GM12878 (cell line): ENCODE measurements around the gene PLXNA4. TPM values are rescaled to one million over a fixed set of nuclear protein-coding genes. Genes with fewer than 3 reads are reported as not detected.

Experiments used
- ATAC-seq: fragments of 200-7000 bp; cut with Tn5 transposase; 3 replicates; pipeline ENCODE4 v1.9.1; 2020; ENCODE audit warnings: mild to moderate bottlenecking, moderate library complexity
- BruUV-seq: library from RNA; stranded (reverse); fragments of 400-500 nt; replicated peaks from 2 replicates; lab custom pipeline; 2021; lab: Mats Ljungman, UMichigan
- CTCF ChIA-PET: fragments of 300-600 bp; sonication (Branson Sonifier 250); formaldehyde crosslinking; extraction: SDS; loops from one replicate; lab custom pipeline; 2021; ENCODE audit warnings: inconsistent platforms; lab: Yijun Ruan, JAX
- POLR2A ChIA-PET: fragments of 350-600 bp; formaldehyde crosslinking; extraction: SDS; loops from one replicate; lab custom pipeline; 2021; ENCODE audit warnings: inconsistent platforms; lab: Charles Lee
- RAD21 ChIA-PET: fragments of 300-600 bp; sonication (Branson Sonifier 250); formaldehyde crosslinking; loops from one replicate; lab custom pipeline; 2023; ENCODE audit warnings: antibody characterized with exemption; ENCODE audit not compliant: unreplicated experiment; lab: Charles Lee
- SMC1A ChIA-PET: fragments of 300-600 bp; sonication (Branson Sonifier 250); formaldehyde crosslinking; loops from one replicate; lab custom pipeline; 2023; ENCODE audit not compliant: unreplicated experiment, uncharacterized antibody; lab: Charles Lee
- DNase-seq: peaks from one replicate; pipeline ENCODE4 v3.0.0-alpha.2; 2011; ENCODE audit warnings: low read depth, low spot score
- FAIRE-seq: peaks from 3 replicates; lab custom pipeline; 2011; peaks lifted over from hg19 to GRCh38; lab: Jason Lieb, UNC
- H2AFZ ChIP-seq: 2 replicates; pipeline ENCODE4 v1.6.0; 2011; ENCODE audit warnings: low read depth, low read length, control low read depth; ENCODE audit not compliant: control insufficient read depth
- H3K27ac ChIP-seq: 2 replicates; pipeline ENCODE4 v1.5.1; 2011; ENCODE audit warnings: control low read depth; ENCODE audit not compliant: control insufficient read depth, insufficient read depth
- H3K27me3 ChIP-seq, 2 experiments: replicated peaks in 1 of 2; 2 replicates each; pipeline versions ENCODE4 v1.6.0 to v1.6.1; 2011; ENCODE audit warnings: low read length in 1 of 2; ENCODE audit not compliant: control insufficient read depth in 2 of 2, insufficient read depth in 2 of 2
- H3K36me3 ChIP-seq, 2 experiments: 2 replicates each; pipeline ENCODE4 v1.5.1; 2011; ENCODE audit warnings: low read length in 1 of 2; ENCODE audit not compliant: control insufficient read depth in 2 of 2, insufficient read depth in 2 of 2
- H3K4me1 ChIP-seq: 2 replicates; pipeline ENCODE4 v1.6.1; 2011; ENCODE audit warnings: mild to moderate bottlenecking, low read length, moderate library complexity, mixed read lengths; ENCODE audit not compliant: control insufficient read depth, insufficient read depth
- H3K4me2 ChIP-seq: 2 replicates; pipeline ENCODE4 v1.6.0; 2011; ENCODE audit warnings: control low read depth; ENCODE audit not compliant: control insufficient read depth, insufficient read depth
- H3K4me3 ChIP-seq: fragments of 200-600 bp; sonication (generic); 2 replicates; pipeline ENCODE4 v1.5.1; 2016
- H3K79me2 ChIP-seq: 2 replicates; pipeline ENCODE4 v1.6.0; 2011; ENCODE audit warnings: low read length; ENCODE audit not compliant: control insufficient read depth, insufficient read depth
- H3K9ac ChIP-seq: 2 replicates; pipeline ENCODE4 v1.8.0; 2011; ENCODE audit warnings: low read length, control low read depth, mixed read lengths; ENCODE audit not compliant: control insufficient read depth, insufficient read depth
- H3K9me3 ChIP-seq: replicated peaks from 3 replicates; pipeline ENCODE4 v1.5.1; 2011; ENCODE audit warnings: mild to moderate bottlenecking, low read length; ENCODE audit not compliant: control insufficient read depth, insufficient read depth
- H4K20me1 ChIP-seq: 2 replicates; pipeline ENCODE4 v1.6.0; 2011; ENCODE audit not compliant: control insufficient read depth, insufficient read depth
- CBFB ChIP-seq: IDR thresholded peaks from 2 replicates; pipeline ENCODE4 v1.6.1; 2016; ENCODE audit warnings: antibody characterized with exemption, low read depth
- EZH2 ChIP-seq: IDR thresholded peaks from 2 replicates; pipeline ENCODE4 v1.6.1; 2012; ENCODE audit warnings: low read depth, mild to moderate bottlenecking, control low read depth, inconsistent platforms, low read length, borderline replicate concordance; ENCODE audit not compliant: control insufficient read depth
- HDAC6 ChIP-seq: fragments of 200-600 bp; sonication (generic); IDR thresholded peaks from one replicate; pipeline ENCODE4 v1.8.0; 2017; ENCODE audit warnings: antibody characterized with exemption; ENCODE audit not compliant: unreplicated experiment
- RCOR1 ChIP-seq: conservative IDR thresholded peaks from 2 replicates; pipeline ENCODE4 v1.6.1; 2012; ENCODE audit warnings: low read depth, low read length, improper control_type of control experiment
- TAF1 ChIP-seq: IDR thresholded peaks from 2 replicates; pipeline ENCODE4 v1.6.1; 2011; ENCODE audit warnings: mild to moderate bottlenecking, low read depth, low read length, borderline replicate concordance
- TCF7 ChIP-seq: IDR thresholded peaks from 2 replicates; pipeline ENCODE4 v1.6.1; 2014; ENCODE audit warnings: antibody characterized with exemption, borderline replicate concordance
- ZSCAN29 ChIP-seq: fragments of 450-650 bp; IDR thresholded peaks from 2 replicates; pipeline ENCODE4 v1.6.1; 2017; ENCODE audit warnings: mild to moderate bottlenecking, moderate library complexity
- WGBS: methylation state at CpG from one replicate; pipeline ENCODE4 v1.1.6; 2016; ENCODE audit warnings: low lambda C conversion rate; ENCODE audit not compliant: insufficient replicate concordance, insufficient coverage; ENCODE audit errors: missing lambda C conversion rate; 5-methylcytosine and 5-hydroxymethylcytosine counted together
- in situ Hi-C: fragments of 300-500 bp; cut with MboI; formaldehyde crosslinking; loops from 9 replicates; pipeline ENCODE4 v1.14.3; 2018; ENCODE audit warnings: mixed read lengths
- intact Hi-C: fragments of 100-400 bp; cut with micrococcal nuclease; formaldehyde crosslinking; loops from one replicate; pipeline ENCODE4 v1.14.2; 2022; ENCODE audit not compliant: unreplicated experiment
- polyA plus RNA-seq, 11 experiments: library from polyadenylated mRNA; depleted of rRNA in 4 of 11; unstranded in 6 of 11; stranded (reverse) in 5 of 11; fragments of >200 nt; fragmentation: Nextera tagmentation in 4 of 11; fragmentation: Illumina TruSeq in 1 of 11; extraction: Ambion mirVana in 4 of 11; extraction: Trizol in 1 of 11; gene quantifications; 1 replicate in 1 of 11; 2 replicates in 10 of 11; pipeline versions ENCODE4 v1.2.1 to v1.2.3, GENCODE V29; 2011 to 2016; ENCODE audit warnings: inconsistent platforms in 2 of 11, missing spikeins in 2 of 11, low read depth in 1 of 11
- total RNA-seq, 4 experiments: library from RNA; depleted of rRNA in 3 of 4; stranded (reverse); fragments of >200 nt in 3 of 4; fragmentation: Illumina TruSeq in 1 of 4; extraction: Trizol in 1 of 4; gene quantifications; 2 replicates each; pipeline versions ENCODE4 v1.2.1 to v1.2.3, GENCODE V29; 2013 to 2021
- TF ChIP-seq, protein P1 (sequence below): fragments of 450-650 bp; formaldehyde crosslinking; IDR thresholded peaks from 2 replicates; pipeline ENCODE4 v1.5.0; 2022; ENCODE audit warnings: mild to moderate bottlenecking, missing genetic modification characterization
- TF ChIP-seq, protein P2 (sequence below): IDR thresholded peaks from 2 replicates; pipeline ENCODE4 v1.6.1; 2012; ENCODE audit warnings: low read depth, low read length, improper control_type of control experiment
- TF ChIP-seq, protein P3 (sequence below): fragments of 450-650 bp; IDR thresholded peaks from 2 replicates; pipeline ENCODE4 v1.6.1; 2017; ENCODE audit warnings: antibody characterized with exemption, mild to moderate bottlenecking, moderate library complexity

The PLXNA4 gene
- total and polyA plus RNA-seq, 10 of the 15 experiments (the other 5 are each of a cell fraction or from before 2014, with no cell fraction given) = 0.03 TPM; not detected in 9

DNA sequence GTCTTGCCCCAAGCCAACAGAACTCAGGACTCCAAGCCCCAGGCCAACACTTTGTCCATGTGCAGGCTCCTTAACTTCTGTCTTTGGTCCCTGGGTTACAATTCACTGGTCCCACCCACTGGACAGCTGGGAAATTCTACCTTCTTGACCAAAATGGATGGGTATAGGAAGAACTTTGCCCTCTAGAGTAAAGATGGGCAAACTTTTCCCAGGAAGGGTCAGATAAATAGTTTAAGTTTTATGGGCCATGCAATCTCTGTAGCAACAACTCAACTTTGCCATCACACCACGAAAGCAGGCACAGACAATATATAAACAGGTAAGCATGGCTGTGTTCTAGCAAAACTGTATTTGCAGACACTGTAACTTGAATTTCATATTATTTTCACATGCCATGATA, 147.1 kb downstream of the PLXNA4 start:
- Histone ChIP-seq H3K27me3 (peaks cover 0 to 3% of the 10 kb centered on the region in 2 experiments; a peak in 1 of 4 replicates), H3K9me3 (no peaks in the 10 kb centered on the region), H3K9ac (no peak overlapping the region), H3K36me3 (no peaks in the 10 kb centered on the region), H4K20me1 (no peaks in the 10 kb centered on the region), H3K79me2 (no peaks in the 10 kb centered on the region), H2AFZ (no peak overlapping the region), H3K4me2 (no peak overlapping the region), H3K4me1 (no peaks in the 10 kb centered on the region), H3K4me3 (no peak overlapping the region), H3K27ac (no peak overlapping the region)
- DNase-seq (no peak), ATAC-seq (no peak), FAIRE-seq (no peak)
- TF ChIP-seq, protein P1, sequence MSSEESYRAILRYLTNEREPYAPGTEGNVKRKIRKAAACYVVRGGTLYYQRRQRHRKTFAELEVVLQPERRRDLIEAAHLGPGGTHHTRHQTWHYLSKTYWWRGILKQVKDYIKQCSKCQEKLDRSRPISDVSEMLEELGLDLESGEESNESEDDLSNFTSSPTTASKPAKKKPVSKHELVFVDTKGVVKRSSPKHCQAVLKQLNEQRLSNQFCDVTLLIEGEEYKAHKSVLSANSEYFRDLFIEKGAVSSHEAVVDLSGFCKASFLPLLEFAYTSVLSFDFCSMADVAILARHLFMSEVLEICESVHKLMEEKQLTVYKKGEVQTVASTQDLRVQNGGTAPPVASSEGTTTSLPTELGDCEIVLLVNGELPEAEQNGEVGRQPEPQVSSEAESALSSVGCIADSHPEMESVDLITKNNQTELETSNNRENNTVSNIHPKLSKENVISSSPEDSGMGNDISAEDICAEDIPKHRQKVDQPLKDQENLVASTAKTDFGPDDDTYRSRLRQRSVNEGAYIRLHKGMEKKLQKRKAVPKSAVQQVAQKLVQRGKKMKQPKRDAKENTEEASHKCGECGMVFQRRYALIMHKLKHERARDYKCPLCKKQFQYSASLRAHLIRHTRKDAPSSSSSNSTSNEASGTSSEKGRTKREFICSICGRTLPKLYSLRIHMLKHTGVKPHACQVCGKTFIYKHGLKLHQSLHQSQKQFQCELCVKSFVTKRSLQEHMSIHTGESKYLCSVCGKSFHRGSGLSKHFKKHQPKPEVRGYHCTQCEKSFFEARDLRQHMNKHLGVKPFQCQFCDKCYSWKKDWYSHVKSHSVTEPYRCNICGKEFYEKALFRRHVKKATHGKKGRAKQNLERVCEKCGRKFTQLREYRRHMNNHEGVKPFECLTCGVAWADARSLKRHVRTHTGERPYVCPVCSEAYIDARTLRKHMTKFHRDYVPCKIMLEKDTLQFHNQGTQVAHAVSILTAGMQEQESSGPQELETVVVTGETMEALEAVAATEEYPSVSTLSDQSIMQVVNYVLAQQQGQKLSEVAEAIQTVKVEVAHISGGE = no peak
- TF ChIP-seq TCF7 (no peak), HDAC6 (no peak), EZH2 (no peak), RCOR1 (no peak), ZSCAN29 (no peak), TAF1 (no peak), CBFB (no peak)
- TF ChIP-seq, protein P2, sequence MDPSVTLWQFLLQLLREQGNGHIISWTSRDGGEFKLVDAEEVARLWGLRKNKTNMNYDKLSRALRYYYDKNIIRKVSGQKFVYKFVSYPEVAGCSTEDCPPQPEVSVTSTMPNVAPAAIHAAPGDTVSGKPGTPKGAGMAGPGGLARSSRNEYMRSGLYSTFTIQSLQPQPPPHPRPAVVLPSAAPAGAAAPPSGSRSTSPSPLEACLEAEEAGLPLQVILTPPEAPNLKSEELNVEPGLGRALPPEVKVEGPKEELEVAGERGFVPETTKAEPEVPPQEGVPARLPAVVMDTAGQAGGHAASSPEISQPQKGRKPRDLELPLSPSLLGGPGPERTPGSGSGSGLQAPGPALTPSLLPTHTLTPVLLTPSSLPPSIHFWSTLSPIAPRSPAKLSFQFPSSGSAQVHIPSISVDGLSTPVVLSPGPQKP = no peak
- TF ChIP-seq, protein P3, sequence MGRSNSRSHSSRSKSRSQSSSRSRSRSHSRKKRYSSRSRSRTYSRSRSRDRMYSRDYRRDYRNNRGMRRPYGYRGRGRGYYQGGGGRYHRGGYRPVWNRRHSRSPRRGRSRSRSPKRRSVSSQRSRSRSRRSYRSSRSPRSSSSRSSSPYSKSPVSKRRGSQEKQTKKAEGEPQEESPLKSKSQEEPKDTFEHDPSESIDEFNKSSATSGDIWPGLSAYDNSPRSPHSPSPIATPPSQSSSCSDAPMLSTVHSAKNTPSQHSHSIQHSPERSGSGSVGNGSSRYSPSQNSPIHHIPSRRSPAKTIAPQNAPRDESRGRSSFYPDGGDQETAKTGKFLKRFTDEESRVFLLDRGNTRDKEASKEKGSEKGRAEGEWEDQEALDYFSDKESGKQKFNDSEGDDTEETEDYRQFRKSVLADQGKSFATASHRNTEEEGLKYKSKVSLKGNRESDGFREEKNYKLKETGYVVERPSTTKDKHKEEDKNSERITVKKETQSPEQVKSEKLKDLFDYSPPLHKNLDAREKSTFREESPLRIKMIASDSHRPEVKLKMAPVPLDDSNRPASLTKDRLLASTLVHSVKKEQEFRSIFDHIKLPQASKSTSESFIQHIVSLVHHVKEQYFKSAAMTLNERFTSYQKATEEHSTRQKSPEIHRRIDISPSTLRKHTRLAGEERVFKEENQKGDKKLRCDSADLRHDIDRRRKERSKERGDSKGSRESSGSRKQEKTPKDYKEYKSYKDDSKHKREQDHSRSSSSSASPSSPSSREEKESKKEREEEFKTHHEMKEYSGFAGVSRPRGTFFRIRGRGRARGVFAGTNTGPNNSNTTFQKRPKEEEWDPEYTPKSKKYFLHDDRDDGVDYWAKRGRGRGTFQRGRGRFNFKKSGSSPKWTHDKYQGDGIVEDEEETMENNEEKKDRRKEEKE = no peak
- intact Hi-C loops = no loop called here
- 0% methylated on average over 1 of the region's 1 CpG for WGBS
- BruUV-seq = no TSS peak
- in situ Hi-C loops = no loop called here
- ChIA-PET CTCF (no interaction called here), RAD21 (no interaction called here), SMC1A (no interaction called here), POLR2A (no interaction called here)
